Measurements from ENCODE around the gene USP11.

Gene USP11

DNA sequence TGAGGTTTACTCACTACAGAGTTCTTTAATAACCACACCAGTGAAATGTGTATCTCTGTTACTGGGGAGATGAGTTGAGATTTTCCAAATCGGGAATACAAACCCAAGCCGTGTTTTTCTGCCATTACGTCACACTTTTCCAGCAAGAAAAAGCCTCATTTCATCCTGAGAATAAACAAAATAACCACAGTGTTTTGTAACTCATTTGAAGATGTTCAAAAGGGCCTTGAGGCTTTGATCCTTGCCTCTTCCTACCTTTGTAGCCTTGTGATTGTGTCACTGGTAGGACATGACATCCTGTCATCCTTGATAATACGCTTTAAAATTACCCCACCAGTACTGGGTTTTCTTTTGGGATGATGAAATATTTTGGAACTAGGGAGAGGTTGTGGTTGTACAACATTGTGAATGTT, 2.9 kb downstream of the USP11 start:
- TF ChIP-seq ZNF384 (IDR thresholded peaks at IDR 0.05) (no peak), NFRKB (IDR thresholded peaks at IDR 0.05) (no peak), CTBP1 (IDR thresholded peaks at IDR 0.05; ENCODE audit: borderline replicate concordance) (no peak), BHLHE40 (IDR thresholded peaks at IDR 0.05; ENCODE audit: borderline replicate concordance) (no peak), SP1 (IDR thresholded peaks at IDR 0.05) (no peak), TARDBP (IDR thresholded peaks at IDR 0.05) (no peak), FOXM1 (IDR thresholded peaks at IDR 0.05; ENCODE audit: borderline replicate concordance) (no peak), HDGF (IDR thresholded peaks at IDR 0.05; ENCODE audit: borderline replicate concordance) (no peak)
- TF ChIP-seq, protein P1, sequence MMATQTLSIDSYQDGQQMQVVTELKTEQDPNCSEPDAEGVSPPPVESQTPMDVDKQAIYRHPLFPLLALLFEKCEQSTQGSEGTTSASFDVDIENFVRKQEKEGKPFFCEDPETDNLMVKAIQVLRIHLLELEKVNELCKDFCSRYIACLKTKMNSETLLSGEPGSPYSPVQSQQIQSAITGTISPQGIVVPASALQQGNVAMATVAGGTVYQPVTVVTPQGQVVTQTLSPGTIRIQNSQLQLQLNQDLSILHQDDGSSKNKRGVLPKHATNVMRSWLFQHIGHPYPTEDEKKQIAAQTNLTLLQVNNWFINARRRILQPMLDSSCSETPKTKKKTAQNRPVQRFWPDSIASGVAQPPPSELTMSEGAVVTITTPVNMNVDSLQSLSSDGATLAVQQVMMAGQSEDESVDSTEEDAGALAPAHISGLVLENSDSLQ (IDR thresholded peaks at IDR 0.05) = no peak
- CTCF ChIA-PET = interaction anchor here (0.6 kb wide), 1 partner anchor 573 kb away, joined by 3 read pairs; no protein-coding TSS in a partner anchor
- POLR2A ChIA-PET = no interaction called here
- DNase-seq (ENCODE audit: extremely low spot score) = no peak

DNA sequence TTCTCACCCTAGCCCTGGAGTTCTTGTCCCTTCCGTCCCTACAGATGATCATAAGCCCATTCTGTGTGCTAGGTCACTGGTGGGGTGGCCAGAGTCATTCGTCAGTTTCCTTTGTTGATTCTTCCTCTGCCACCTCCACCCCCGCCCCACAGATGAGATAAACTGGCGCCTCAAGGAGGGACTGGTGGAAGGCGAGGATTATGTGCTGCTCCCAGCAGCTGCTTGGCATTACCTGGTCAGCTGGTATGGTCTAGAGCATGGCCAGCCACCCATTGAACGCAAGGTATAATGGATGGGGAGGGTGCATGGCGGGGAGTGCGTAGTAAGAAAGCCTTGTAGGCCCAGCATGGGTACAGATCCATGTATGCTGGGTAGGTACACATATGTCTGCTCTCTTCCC, 6.4 kb downstream of the USP11 start:
- POLR2A ChIA-PET = no interaction called here
- no peak for DNase-seq (ENCODE audit: extremely low spot score)
- CTCF ChIA-PET = no interaction called here
- TF ChIP-seq ZNF384 (IDR thresholded peaks at IDR 0.05) = no peak
- no peak for TF ChIP-seq BHLHE40 (IDR thresholded peaks at IDR 0.05; ENCODE audit: borderline replicate concordance)
- TF ChIP-seq NFRKB (IDR thresholded peaks at IDR 0.05) = no peak
- no peak for TF ChIP-seq CTBP1 (IDR thresholded peaks at IDR 0.05; ENCODE audit: borderline replicate concordance)
- TF ChIP-seq L3MBTL2 (conservative IDR thresholded peaks at IDR 0.05) = no peak
- TF ChIP-seq FOXM1 (IDR thresholded peaks at IDR 0.05; ENCODE audit: borderline replicate concordance) = no peak
- TF ChIP-seq SUZ12 (IDR thresholded peaks at IDR 0.05) = no peak
- TF ChIP-seq HDGF (IDR thresholded peaks at IDR 0.05; ENCODE audit: borderline replicate concordance) = no peak
- TF ChIP-seq ELF4 (IDR thresholded peaks at IDR 0.05) = no peak
- TF ChIP-seq LEF1 (IDR thresholded peaks at IDR 0.05; ENCODE audit: borderline replicate concordance) = no peak
- no peak for TF ChIP-seq FOXK2 (IDR thresholded peaks at IDR 0.05)
- TF ChIP-seq FOXA1 (IDR thresholded peaks at IDR 0.05) = no peak
- TF ChIP-seq, protein P1 (IDR thresholded peaks at IDR 0.05) = no peak
- no peak for TF ChIP-seq TARDBP (IDR thresholded peaks at IDR 0.05)

DNA sequence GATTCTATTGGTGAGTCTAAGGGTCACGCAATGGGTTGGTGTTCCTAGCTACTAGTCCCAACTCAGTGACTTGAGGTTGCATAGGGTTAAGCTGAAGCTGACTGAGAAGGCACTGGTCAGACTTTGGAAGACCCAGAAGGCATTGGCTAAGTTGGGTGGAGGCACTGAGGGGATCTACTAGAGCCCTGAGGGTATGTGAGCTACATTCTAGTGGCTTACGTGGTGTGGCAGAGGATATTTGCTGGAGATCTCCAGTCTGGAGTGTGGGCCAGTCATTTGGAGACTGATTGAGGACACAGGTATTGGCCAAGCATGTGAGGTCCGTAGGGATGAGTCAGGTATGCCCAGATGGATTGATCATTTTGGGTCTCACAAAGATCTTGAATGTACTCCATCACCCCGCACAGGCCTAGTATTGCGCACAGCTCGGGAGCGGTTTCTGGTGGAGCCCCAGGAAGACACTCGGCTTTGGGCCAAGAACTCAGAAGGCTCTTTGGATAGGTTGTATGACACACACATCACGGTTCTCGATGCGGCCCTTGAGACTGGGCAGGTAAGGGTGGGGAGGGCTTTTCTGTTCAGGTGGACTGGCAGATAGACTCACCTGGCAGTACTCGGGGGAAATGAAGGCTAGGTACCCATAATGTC, 7.2 kb downstream of the USP11 start:
- DNase-seq (ENCODE audit: extremely low spot score) = no peak
- TF ChIP-seq LEF1 (IDR thresholded peaks at IDR 0.05; ENCODE audit: borderline replicate concordance) = no peak
- TF ChIP-seq, protein P1 (IDR thresholded peaks at IDR 0.05) = no peak
- no peak for TF ChIP-seq HDGF (IDR thresholded peaks at IDR 0.05; ENCODE audit: borderline replicate concordance)
- TF ChIP-seq TARDBP (IDR thresholded peaks at IDR 0.05) = no peak
- TF ChIP-seq SP1 (IDR thresholded peaks at IDR 0.05) = no peak
- no peak for TF ChIP-seq BHLHE40 (IDR thresholded peaks at IDR 0.05; ENCODE audit: borderline replicate concordance)
- TF ChIP-seq NFRKB (IDR thresholded peaks at IDR 0.05) = no peak
- no peak for TF ChIP-seq FOXK2 (IDR thresholded peaks at IDR 0.05)
- no peak for TF ChIP-seq ARNT (IDR thresholded peaks at IDR 0.05)
- TF ChIP-seq FOXM1 (IDR thresholded peaks at IDR 0.05; ENCODE audit: borderline replicate concordance) = no peak
- ChIA-PET POLR2A (no interaction called here), CTCF (no interaction called here)

DNA sequence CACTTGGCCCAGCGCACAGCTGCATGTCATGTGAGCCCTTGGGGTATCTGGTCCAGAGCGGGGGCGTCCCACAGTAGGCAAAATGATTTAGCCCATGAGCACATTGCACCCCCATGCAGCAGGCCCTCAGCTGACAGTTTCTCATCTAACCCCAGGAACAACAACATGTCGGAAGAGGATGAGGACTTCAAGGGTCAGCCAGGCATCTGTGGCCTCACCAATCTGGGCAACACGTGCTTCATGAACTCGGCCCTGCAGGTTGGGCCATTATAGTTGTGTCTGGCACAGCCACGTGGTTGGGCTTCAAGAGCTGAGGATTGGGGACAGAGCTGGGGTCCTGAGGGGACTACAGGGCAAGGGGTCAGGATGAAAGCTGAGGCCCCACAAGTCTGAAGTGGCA, 7.8 kb downstream of the USP11 start:
- TF ChIP-seq LEF1 (IDR thresholded peaks at IDR 0.05; ENCODE audit: borderline replicate concordance) = no peak
- TF ChIP-seq NFRKB (IDR thresholded peaks at IDR 0.05) = no peak
- no peak for TF ChIP-seq FOXM1 (IDR thresholded peaks at IDR 0.05; ENCODE audit: borderline replicate concordance)
- TF ChIP-seq BHLHE40 (IDR thresholded peaks at IDR 0.05; ENCODE audit: borderline replicate concordance) = no peak
- no peak for TF ChIP-seq FOXK2 (IDR thresholded peaks at IDR 0.05)
- no peak for TF ChIP-seq SP1 (IDR thresholded peaks at IDR 0.05)
- no peak for TF ChIP-seq ZNF384 (IDR thresholded peaks at IDR 0.05)
- no peak for TF ChIP-seq SUZ12 (IDR thresholded peaks at IDR 0.05)
- TF ChIP-seq ELF4 (IDR thresholded peaks at IDR 0.05) = no peak
- CTCF ChIA-PET = interaction anchor here (0.6 kb wide), 1 partner anchor 18 kb away, joined by 3 read pairs; no protein-coding TSS in a partner anchor

DNA sequence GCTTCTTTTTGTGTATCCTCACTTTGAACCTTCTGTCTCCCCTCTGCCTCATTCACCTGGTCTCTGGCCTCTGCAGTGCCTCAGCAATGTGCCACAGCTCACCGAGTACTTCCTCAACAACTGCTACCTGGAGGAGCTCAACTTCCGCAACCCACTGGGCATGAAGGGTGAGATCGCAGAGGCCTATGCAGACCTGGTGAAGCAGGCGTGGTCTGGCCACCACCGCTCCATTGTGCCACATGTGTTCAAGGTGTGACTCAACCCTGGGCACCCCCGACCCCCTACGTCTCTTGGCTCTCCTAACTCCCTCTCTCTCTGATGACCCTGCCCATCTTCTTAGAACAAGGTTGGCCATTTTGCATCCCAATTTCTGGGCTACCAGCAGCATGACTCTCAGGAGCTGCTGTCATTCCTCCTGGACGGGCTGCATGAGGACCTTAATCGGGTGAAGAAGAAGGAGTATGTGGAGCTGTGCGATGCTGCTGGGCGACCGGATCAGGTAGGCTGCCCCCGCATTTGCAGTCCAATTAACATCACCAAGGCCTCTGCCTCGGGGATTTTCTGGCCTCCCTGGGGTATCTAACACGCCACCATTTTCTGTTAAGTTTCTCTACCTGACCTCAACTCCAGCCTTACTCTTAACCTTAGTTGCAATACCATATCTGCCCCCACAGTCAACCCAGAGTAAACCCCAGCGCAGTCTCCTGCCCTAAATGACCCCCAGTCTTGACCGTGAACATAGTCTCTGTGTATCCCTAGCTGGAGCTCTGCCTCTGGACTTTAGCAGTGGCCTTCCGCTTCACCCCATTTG, 8.6 kb downstream of the USP11 start:
- DNase-seq (ENCODE audit: extremely low spot score) = no peak
- no peak for TF ChIP-seq TARDBP (IDR thresholded peaks at IDR 0.05)
- no peak for TF ChIP-seq BHLHE40 (IDR thresholded peaks at IDR 0.05; ENCODE audit: borderline replicate concordance)
- no peak for TF ChIP-seq ZNF384 (IDR thresholded peaks at IDR 0.05)
- no peak for TF ChIP-seq SUZ12 (IDR thresholded peaks at IDR 0.05)
- no peak for TF ChIP-seq LEF1 (IDR thresholded peaks at IDR 0.05; ENCODE audit: borderline replicate concordance)
- no peak for TF ChIP-seq ELF4 (IDR thresholded peaks at IDR 0.05)
- TF ChIP-seq NFRKB (IDR thresholded peaks at IDR 0.05) = no peak
- TF ChIP-seq FOXM1 (IDR thresholded peaks at IDR 0.05; ENCODE audit: borderline replicate concordance) = no peak
- TF ChIP-seq FOXK2 (IDR thresholded peaks at IDR 0.05) = no peak
- no peak for TF ChIP-seq CTBP1 (IDR thresholded peaks at IDR 0.05; ENCODE audit: borderline replicate concordance)
- TF ChIP-seq SP1 (IDR thresholded peaks at IDR 0.05) = no peak
- no peak for TF ChIP-seq L3MBTL2 (conservative IDR thresholded peaks at IDR 0.05)
- TF ChIP-seq, protein P1 (IDR thresholded peaks at IDR 0.05) = no peak
- TF ChIP-seq HDGF (IDR thresholded peaks at IDR 0.05; ENCODE audit: borderline replicate concordance) = no peak
- TF ChIP-seq ARNT (IDR thresholded peaks at IDR 0.05) = no peak
- TF ChIP-seq FOXA1 (IDR thresholded peaks at IDR 0.05) = no peak
- ChIA-PET CTCF (interaction anchor here (0.6 kb wide), 1 partner anchor 17 kb away, joined by 3 read pairs; no protein-coding TSS in a partner anchor), POLR2A (no interaction called here)

More for the DNA sequence above, 7.8 kb downstream of the USP11 start:
- DNase-seq (ENCODE audit: extremely low spot score) = no peak
- POLR2A ChIA-PET = no interaction called here
